ENCODE data around the gene VWA8. TPM values are rescaled to one million over a fixed set of nuclear protein-coding genes. Genes with fewer than 3 reads are reported as not detected.

The VWA8 gene
- total RNA-seq, 5 donors from 2014 or later (not counting 1 experiment from before 2014, with no cell fraction given): 17.8 to 27.1 (median 22.9) TPM

DNA sequence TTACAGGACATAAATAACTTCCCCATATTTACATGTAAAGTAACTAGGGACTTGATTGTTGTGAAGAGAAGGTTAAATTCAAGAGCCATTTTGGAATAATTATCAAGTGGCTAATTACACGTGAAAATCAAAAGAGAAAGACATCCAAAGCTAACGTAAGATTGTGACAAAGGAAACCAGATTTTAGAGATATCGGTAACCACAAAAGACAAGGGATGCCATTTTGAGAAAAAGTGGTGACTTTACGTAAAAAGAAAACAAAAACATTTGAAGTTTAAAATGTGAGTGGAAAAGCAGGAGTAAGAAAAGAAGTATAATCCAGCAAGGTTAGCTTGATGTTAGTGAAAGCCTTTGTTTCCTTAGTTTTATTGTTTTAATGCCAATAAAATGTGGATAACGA lies 10.9 kb upstream of the VWA8 start:
- H3K4me3 ChIP-seq (ENCODE audit: control insufficient read depth in 1 of 2, extremely low read depth in 1 of 2, low read length in 1 of 2): no peak overlapping the region
- ChIA-PET POLR2A (interaction anchor here (0.5 to 0.7 kb wide), 4 partner anchors 34 to 507 kb away, joined by 4 to 10 read pairs (median 6); no protein-coding TSS in a partner anchor), CTCF (interaction anchor here (0.5 to 1.2 kb wide), 6 partner anchors 10 to 1288 kb away, joined by 3 to 5 read pairs (median 3); no protein-coding TSS in a partner anchor)
- no peaks in the 10 kb centered on the region for H3K9me3 Mint-ChIP-seq
- no peaks in the 10 kb centered on the region for H3K9me3 ChIP-seq
- peak overlapping the region in 2 of 3 donors; percentile 7 to 8 for H3K4me3 Mint-ChIP-seq
- H3K27me3 Mint-ChIP-seq: peaks cover 0 to 2% of the 10 kb centered on the region in 2 donors
- peaks cover 6 to 9% of the 10 kb centered on the region in 2 experiments for H3K4me1 ChIP-seq (ENCODE audit: control insufficient read depth in 1 of 2, extremely low read depth in 1 of 2, insufficient read depth in 2 of 2, low read length in 2 of 2)
- DNase-seq (peak in 1 of 35 experiments; percentile 61), ATAC-seq (replicated peaks in 1 of 4) (peak in 2 of 4 experiments; percentile 35 to 77)
- no peaks in the 10 kb centered on the region for H3K36me3 Mint-ChIP-seq
- H3K27ac ChIP-seq (ENCODE audit: low read length): peak overlapping the region; percentile 22
- H3K36me3 ChIP-seq (ENCODE audit: control insufficient read depth in 2 of 2, extremely low read depth in 1 of 2, insufficient read depth in 1 of 2, low read length in 1 of 2): no peaks in the 10 kb centered on the region
- H3K27ac Mint-ChIP-seq: peak overlapping the region; percentile 45 to 63
- WGBS (ENCODE audit: insufficient coverage): 17% methylated on average over 3 of the region's 5 CpGs
- peaks cover 0 to 4% of the 10 kb centered on the region in 2 experiments for H3K27me3 ChIP-seq (replicated peaks in 1 of 2; ENCODE audit: control insufficient read depth in 2 of 2, extremely low read depth in 1 of 2, insufficient read depth in 2 of 2, low read length in 1 of 2)
- peaks cover 10 to 36% (median 22%) of the 10 kb centered on the region in 3 donors for H3K4me1 Mint-ChIP-seq

DNA sequence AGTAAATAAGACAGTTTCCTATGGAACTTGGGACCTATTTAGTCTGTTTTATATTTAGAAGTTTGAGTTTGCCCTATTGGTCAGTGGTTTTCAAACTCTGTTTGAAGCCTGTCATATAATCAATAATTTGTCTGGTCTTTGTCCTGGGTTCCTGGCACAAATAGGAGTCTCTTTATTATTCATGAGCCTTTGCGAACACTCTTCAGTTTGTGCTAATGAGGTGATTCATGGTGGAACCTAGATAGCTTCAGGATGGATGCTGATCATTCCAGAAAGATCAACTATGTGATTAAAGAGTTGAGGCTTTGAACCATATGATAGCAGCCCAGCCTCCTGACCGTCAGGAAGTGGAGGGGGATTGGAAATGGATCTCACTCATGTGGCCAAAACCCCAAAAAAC lies 10.0 kb upstream of the VWA8 start:
- no peaks in the 10 kb centered on the region for H3K9me3 Mint-ChIP-seq
- Histone ChIP-seq H3K27me3 (replicated peaks in 1 of 2; ENCODE audit: control insufficient read depth in 2 of 2, extremely low read depth in 1 of 2, insufficient read depth in 2 of 2, low read length in 1 of 2) (peaks cover 0 to 4% of the 10 kb centered on the region in 2 experiments), H3K27ac (ENCODE audit: low read length) (no peak overlapping the region), H3K4me3 (ENCODE audit: control insufficient read depth in 1 of 2, extremely low read depth in 1 of 2, low read length in 1 of 2) (no peak overlapping the region), H3K9me3 (no peaks in the 10 kb centered on the region), H3K36me3 (ENCODE audit: control insufficient read depth in 2 of 2, extremely low read depth in 1 of 2, insufficient read depth in 1 of 2, low read length in 1 of 2) (no peaks in the 10 kb centered on the region), H3K4me1 (ENCODE audit: control insufficient read depth in 1 of 2, extremely low read depth in 1 of 2, insufficient read depth in 2 of 2, low read length in 2 of 2) (peaks cover 6 to 9% of the 10 kb centered on the region in 2 experiments)
- H3K27ac Mint-ChIP-seq: no peak overlapping the region
- no CpG with 5 or more reads among the region's 2 CpGs for WGBS (ENCODE audit: insufficient coverage)
- ATAC-seq (replicated peaks in 1 of 4) (no peak), DNase-seq (no peak)
- H3K4me1 Mint-ChIP-seq: peaks cover 10 to 36% (median 22%) of the 10 kb centered on the region in 3 donors
- ChIA-PET POLR2A (no interaction called here), CTCF (no interaction called here)
- H3K27me3 Mint-ChIP-seq: peaks cover 2 to 3% of the 10 kb centered on the region in 2 donors
- H3K4me3 Mint-ChIP-seq: no peak overlapping the region
- H3K36me3 Mint-ChIP-seq: no peaks in the 10 kb centered on the region

DNA sequence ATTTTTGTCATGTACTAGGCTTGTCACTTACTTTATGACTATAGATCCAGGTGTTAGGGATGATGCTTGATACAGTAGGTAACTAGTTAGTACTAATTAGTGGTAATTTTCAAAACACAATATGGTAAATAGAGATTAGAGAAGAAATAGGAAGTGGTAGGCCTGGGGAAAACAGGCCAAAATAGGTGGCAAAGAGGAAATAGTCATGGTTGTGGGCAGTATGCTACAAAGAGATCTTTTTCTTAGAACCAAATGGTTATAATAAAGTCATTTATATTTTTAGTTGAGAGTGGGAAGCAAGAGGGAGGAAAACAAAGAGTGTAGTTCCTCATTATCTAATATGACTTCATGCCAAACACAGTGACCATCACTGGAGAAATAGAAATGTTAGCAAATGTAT lies 9.1 kb upstream of the VWA8 start:
- Histone ChIP-seq H3K27me3 (replicated peaks in 1 of 2; ENCODE audit: control insufficient read depth in 2 of 2, extremely low read depth in 1 of 2, insufficient read depth in 2 of 2, low read length in 1 of 2) (peaks cover 0 to 4% of the 10 kb centered on the region in 2 experiments), H3K9me3 (no peaks in the 10 kb centered on the region), H3K27ac (ENCODE audit: low read length) (no peak overlapping the region), H3K4me1 (ENCODE audit: control insufficient read depth in 1 of 2, extremely low read depth in 1 of 2, insufficient read depth in 2 of 2, low read length in 2 of 2) (peaks cover 6 to 9% of the 10 kb centered on the region in 2 experiments), H3K4me3 (ENCODE audit: control insufficient read depth in 1 of 2, extremely low read depth in 1 of 2, low read length in 1 of 2) (no peak overlapping the region), H3K36me3 (ENCODE audit: control insufficient read depth in 2 of 2, extremely low read depth in 1 of 2, insufficient read depth in 1 of 2, low read length in 1 of 2) (no peaks in the 10 kb centered on the region)
- DNase-seq (no peak), ATAC-seq (replicated peaks in 1 of 4) (no peak)
- Mint-ChIP-seq H3K27ac (no peak overlapping the region), H3K36me3 (no peaks in the 10 kb centered on the region), H3K27me3 (peaks cover 2 to 3% of the 10 kb centered on the region in 2 donors), H3K4me1 (peaks cover 10 to 36% (median 22%) of the 10 kb centered on the region in 3 donors), H3K4me3 (no peak overlapping the region), H3K9me3 (no peaks in the 10 kb centered on the region)
- ChIA-PET CTCF (no interaction called here), POLR2A (no interaction called here)

DNA sequence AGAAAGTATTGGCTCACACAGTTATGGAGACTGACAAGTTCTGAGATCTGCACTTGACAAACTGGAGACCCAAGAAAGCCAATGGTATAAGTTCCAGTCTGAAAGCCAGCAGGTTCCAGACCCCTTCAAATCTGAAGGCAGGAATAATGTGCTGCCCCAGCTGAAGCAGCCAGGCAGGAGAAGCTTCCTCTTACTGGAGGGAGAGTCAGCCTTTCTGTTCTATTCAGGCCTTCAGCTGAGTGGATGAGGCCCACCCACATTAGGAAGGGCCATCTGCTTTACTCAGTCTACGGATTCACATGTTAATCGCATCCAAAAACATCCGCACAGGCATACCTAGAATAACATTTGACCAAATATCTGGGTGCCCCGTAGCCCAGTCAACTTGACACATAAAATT lies 8.2 kb upstream of the VWA8 start:
- Histone ChIP-seq H3K4me1 (ENCODE audit: control insufficient read depth in 1 of 2, extremely low read depth in 1 of 2, insufficient read depth in 2 of 2, low read length in 2 of 2) (peaks cover 6% of the 10 kb centered on the region in 2 experiments), H3K27ac (ENCODE audit: low read length) (no peak overlapping the region), H3K36me3 (ENCODE audit: control insufficient read depth in 2 of 2, extremely low read depth in 1 of 2, insufficient read depth in 1 of 2, low read length in 1 of 2) (no peaks in the 10 kb centered on the region), H3K9me3 (no peaks in the 10 kb centered on the region), H3K27me3 (replicated peaks in 1 of 2; ENCODE audit: control insufficient read depth in 2 of 2, extremely low read depth in 1 of 2, insufficient read depth in 2 of 2, low read length in 1 of 2) (peaks cover 0 to 4% of the 10 kb centered on the region in 2 experiments), H3K4me3 (ENCODE audit: control insufficient read depth in 1 of 2, extremely low read depth in 1 of 2, low read length in 1 of 2) (no peak overlapping the region)
- CTCF ChIA-PET: no interaction called here
- peaks cover 2 to 3% of the 10 kb centered on the region in 2 donors for H3K27me3 Mint-ChIP-seq
- ATAC-seq (replicated peaks in 1 of 4) (no peak), DNase-seq (no peak)
- POLR2A ChIA-PET: no interaction called here
- no peak overlapping the region for H3K27ac Mint-ChIP-seq
- peaks cover 10 to 29% (median 16%) of the 10 kb centered on the region in 3 donors for H3K4me1 Mint-ChIP-seq
- 100% methylated on average over 1 of the region's 4 CpGs for WGBS (ENCODE audit: insufficient coverage)
- H3K4me3 Mint-ChIP-seq: no peak overlapping the region
- H3K36me3 Mint-ChIP-seq: no peaks in the 10 kb centered on the region
- no peaks in the 10 kb centered on the region for H3K9me3 Mint-ChIP-seq

DNA sequence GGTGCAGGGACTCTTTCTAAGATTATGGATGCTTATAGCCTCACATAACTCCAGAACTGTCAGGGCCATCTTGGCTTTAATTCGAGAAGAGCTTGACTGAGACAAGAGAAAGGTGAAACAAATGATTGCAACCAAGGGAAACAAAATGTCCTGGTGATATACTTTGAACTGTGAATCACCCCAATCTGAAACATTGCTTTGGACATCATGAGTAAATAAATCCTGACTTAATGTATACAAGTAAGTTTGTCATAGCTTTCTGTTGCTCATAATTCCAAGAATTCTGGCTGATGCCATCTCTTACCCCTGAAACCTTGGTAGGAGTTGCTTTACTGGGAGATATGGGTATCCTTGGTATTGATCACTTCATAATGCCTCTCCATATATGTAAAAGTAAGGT lies 5.8 kb upstream of the VWA8 start:
- Histone ChIP-seq H3K27me3 (replicated peaks in 1 of 2; ENCODE audit: control insufficient read depth in 2 of 2, extremely low read depth in 1 of 2, insufficient read depth in 2 of 2, low read length in 1 of 2) (no peaks in the 10 kb centered on the region), H3K9me3 (no peaks in the 10 kb centered on the region), H3K27ac (ENCODE audit: low read length) (no peak overlapping the region), H3K4me1 (ENCODE audit: control insufficient read depth in 1 of 2, extremely low read depth in 1 of 2, insufficient read depth in 2 of 2, low read length in 2 of 2) (peaks cover 0 to 6% of the 10 kb centered on the region in 2 experiments), H3K36me3 (ENCODE audit: control insufficient read depth in 2 of 2, extremely low read depth in 1 of 2, insufficient read depth in 1 of 2, low read length in 1 of 2) (no peaks in the 10 kb centered on the region), H3K4me3 (ENCODE audit: control insufficient read depth in 1 of 2, extremely low read depth in 1 of 2, low read length in 1 of 2) (no peak overlapping the region)
- WGBS (ENCODE audit: insufficient coverage): no CpG with 5 or more reads among the region's 1 CpG
- ATAC-seq (replicated peaks in 1 of 4): no peak
- no peak for DNase-seq
- Mint-ChIP-seq H3K9me3 (no peaks in the 10 kb centered on the region), H3K36me3 (no peaks in the 10 kb centered on the region), H3K27ac (no peak overlapping the region), H3K4me3 (no peak overlapping the region), H3K27me3 (peaks cover 0 to 3% of the 10 kb centered on the region in 2 donors), H3K4me1 (peaks cover 8 to 17% (median 13%) of the 10 kb centered on the region in 3 donors)
- ChIA-PET CTCF (interaction anchor here in 1 of 2 donors (1.0 kb wide), 1 partner anchor 17 kb away, joined by 3 read pairs; no protein-coding TSS in a partner anchor), POLR2A (no interaction called here)

DNA sequence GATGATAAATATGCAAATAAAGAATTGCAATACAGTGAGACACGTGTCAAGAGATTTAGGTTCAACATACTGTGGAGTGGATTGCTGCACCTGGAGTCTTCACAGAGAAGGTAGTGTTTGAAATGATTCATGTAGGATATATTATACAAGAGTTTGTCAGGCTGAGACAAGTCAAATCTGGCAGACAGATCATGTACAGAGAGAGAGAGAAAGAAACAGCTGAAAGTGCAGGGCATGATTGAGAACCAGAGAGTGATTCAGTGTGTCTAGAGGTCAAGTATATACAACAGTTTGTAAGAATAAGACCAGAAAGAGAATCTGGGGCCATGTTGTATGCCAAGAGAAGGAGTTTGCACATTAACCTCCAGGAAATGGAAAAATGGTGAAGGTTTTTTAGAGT lies 2.1 kb upstream of the VWA8 start:
- peaks cover 0 to 3% of the 10 kb centered on the region in 2 donors for H3K27me3 Mint-ChIP-seq
- Histone ChIP-seq H3K4me1 (ENCODE audit: control insufficient read depth in 1 of 2, extremely low read depth in 1 of 2, insufficient read depth in 2 of 2, low read length in 2 of 2) (peaks cover 10 to 11% of the 10 kb centered on the region in 2 experiments), H3K9me3 (no peaks in the 10 kb centered on the region), H3K27me3 (replicated peaks in 1 of 2; ENCODE audit: control insufficient read depth in 2 of 2, extremely low read depth in 1 of 2, insufficient read depth in 2 of 2, low read length in 1 of 2) (no peaks in the 10 kb centered on the region), H3K27ac (ENCODE audit: low read length) (no peak overlapping the region), H3K36me3 (ENCODE audit: control insufficient read depth in 2 of 2, extremely low read depth in 1 of 2, insufficient read depth in 1 of 2, low read length in 1 of 2) (no peaks in the 10 kb centered on the region), H3K4me3 (ENCODE audit: control insufficient read depth in 1 of 2, extremely low read depth in 1 of 2, low read length in 1 of 2) (no peak overlapping the region)
- no peak overlapping the region for H3K4me3 Mint-ChIP-seq
- no peaks in the 10 kb centered on the region for H3K36me3 Mint-ChIP-seq
- no peak for ATAC-seq (replicated peaks in 1 of 4)
- no peak overlapping the region for H3K27ac Mint-ChIP-seq
- no peak for DNase-seq
- 86% methylated on average over 1 of the region's 1 CpG for WGBS (ENCODE audit: insufficient coverage)
- ChIA-PET CTCF (no interaction called here), POLR2A (no interaction called here)
- no peaks in the 10 kb centered on the region for H3K9me3 Mint-ChIP-seq
- peaks cover 31 to 34% (median 31%) of the 10 kb centered on the region in 3 donors for H3K4me1 Mint-ChIP-seq

All from T-cell (primary cell).